HG03558 (cell line): Measurements from ENCODE around the gene C1QL4.
"Not testable (repeated sequence)": the region's sequence is repeated elsewhere in the genome, so short reads cannot be mapped to it uniquely, and the experiment has no call there.

ENCODE experiments used
- ATAC-seq: cut with Tn5 transposase; IDR thresholded peaks from one replicate; pipeline ENCODE4 v1.9.1; 2021; ENCODE audit warnings: moderate number of reproducible peaks; ENCODE audit not compliant: unreplicated experiment; ENCODE audit errors: extremely low read depth

C1QL4 gene

DNA sequence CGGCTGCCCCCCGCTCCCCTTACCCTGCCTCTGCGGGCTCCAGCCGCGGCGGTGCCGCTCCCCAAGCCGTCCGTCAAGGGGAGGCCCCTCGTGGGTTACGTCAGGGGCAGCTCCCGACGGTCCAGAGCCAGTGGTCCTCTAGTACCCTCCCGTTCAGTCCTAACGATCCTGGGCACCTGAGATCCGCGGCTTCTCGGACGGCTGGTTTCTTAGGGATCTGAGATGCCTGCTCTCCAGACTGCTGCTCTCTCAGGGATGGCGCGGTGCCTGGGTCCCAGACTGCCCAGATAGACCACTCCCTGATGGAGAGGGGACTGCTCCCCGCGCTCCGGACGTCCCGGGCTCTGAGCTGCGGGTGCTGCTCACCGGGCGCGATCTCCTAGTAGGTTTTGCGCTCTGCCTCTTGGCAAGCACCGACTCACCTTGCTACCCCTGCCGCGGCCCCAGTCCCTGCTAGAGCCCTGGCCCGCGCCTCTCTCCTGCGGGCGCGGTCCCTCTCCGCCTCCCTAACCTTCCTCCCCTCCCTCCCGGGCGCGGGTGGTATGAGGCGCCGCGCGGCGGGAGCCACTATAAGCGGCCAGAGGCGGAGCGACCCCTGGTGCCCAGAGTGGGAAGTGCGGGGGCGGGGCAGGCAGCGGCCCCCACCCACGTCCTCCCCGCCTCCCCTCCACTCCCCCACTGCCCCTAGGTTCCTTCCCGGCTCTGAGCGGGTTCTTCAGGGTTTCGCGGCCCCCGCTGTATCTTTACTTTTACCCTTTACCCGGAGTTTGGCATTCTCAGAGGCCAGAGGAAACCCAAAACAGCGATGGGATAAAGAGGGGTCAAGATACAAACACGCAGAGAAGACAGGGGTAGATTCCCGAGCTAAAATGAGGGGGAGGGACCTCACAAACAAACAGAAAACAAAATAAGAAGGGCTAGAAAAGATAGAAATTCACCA is at the start of gene C1QL4:
Gene C1QL4 (minus strand): TSS at position 544 of the 940 bp plus-strand sequence. CDS start 711 bp downstream, outside the sequence.
- no peak for ATAC-seq

GRCh38 chr12:49380184-49380583 is 43.2 kb upstream of the C1QL4 start:
- ATAC-seq, result not testable (repeated sequence)

GRCh38 chr12:49377386-49377785 is 40.4 kb upstream of the C1QL4 start:
- no peak for ATAC-seq

GRCh38 chr12:49375406-49375805 is 38.4 kb upstream of the C1QL4 start:
- no peak for ATAC-seq

GRCh38 chr12:49370539-49370938 is 33.6 kb upstream of the C1QL4 start:
- no peak for ATAC-seq

DNA sequence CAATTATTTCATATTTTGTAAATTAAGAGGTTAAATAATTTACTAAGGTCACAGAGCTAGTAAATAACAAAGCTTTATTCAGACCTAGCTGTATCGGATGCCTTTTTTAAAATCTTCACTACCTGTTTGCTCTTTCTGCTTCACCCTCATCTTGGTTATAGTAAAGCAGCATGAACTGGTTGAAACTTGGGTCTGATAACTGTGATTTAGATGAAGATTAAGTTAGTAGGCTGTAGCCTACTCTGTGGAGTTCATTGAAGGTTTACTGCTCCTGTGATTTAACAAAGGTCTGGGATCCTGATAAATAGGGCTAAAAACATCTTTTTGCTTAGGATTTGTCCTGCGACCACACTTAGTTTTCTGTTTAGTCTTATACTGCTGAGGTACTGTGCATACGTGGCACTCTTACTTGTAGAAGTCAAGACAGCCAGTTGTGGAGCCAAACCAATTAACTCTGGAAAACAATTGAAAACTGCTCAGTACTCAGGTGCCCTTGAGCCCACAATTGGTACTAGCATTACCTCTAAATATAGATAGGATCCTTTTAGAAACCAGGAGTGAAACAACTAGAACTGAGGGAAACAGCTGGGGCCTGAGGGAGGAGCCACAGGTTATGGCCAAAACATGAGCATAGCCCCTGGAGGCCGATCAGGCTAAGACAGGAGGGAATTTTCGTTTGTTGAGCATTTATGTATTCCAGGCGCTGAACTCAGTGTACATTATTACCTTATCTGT is 32.6 kb upstream of the C1QL4 start:
- ATAC-seq, result peak; percentile 35

DNA sequence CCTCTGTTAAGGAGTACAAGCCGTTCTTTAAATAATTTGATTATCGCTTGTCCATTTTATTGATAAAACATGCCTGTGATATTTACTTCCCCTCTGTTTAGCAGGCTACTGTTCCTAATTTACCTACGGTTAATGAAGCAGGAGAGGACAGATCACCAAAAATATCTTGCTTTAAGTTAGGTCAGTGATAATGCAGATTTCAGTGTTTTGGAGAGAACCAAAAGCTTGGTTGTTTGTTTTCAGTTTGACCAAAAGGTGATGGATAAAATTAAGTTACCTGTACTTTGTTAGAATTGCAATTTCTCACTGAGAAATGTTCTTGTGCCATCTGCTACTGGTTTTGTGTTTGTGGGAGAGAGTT is 31.2 kb upstream of the C1QL4 start:
- no peak for ATAC-seq

DNA sequence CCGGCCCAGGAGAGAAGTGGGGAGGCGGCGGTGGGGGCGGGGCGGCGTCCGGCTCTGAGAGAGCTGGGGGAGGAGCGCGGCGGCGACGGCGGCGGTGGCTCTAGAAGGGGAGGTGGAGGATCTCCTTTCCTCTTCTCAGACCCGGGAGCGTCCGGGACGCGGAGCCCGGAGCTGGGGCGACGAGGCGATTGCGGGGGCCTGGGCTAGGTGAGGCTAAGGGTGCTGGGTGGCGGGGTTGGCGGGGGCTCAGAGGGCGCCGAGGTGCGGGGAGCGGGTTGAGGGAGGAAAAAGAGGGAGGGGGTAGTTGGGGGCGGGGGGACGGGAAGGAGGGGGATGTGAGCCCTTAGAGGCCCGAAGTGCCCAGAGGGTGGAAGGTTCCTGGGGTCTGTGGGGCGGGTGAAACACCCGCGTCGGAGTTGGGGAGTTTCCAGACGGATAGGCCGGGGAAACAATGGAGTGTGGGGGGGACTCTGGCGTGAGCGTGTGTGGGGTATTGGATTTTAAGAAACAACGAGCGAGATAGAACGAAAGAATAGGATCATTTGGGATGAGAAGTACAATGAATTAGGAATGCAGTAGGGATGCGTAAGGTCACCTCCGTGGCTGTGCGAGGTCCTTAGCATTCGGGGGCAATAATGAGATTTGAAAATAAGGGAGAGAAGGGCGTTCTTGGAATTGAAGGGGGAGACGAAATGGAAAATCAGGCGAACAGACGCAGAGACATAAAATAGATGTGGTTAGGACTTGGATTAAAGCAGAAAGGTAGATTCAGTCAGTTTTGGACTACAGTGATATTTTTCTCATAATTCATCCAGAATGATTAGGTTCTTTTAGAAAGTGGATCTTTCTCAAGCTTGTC is 30.6 kb upstream of the C1QL4 start, which contains the start of gene SPATS2:
Gene SPATS2 (plus strand): TSS at position 82 of the 859 bp plus-strand sequence. CDS start 93,551 bp downstream, outside the sequence.
- no peak for ATAC-seq

DNA sequence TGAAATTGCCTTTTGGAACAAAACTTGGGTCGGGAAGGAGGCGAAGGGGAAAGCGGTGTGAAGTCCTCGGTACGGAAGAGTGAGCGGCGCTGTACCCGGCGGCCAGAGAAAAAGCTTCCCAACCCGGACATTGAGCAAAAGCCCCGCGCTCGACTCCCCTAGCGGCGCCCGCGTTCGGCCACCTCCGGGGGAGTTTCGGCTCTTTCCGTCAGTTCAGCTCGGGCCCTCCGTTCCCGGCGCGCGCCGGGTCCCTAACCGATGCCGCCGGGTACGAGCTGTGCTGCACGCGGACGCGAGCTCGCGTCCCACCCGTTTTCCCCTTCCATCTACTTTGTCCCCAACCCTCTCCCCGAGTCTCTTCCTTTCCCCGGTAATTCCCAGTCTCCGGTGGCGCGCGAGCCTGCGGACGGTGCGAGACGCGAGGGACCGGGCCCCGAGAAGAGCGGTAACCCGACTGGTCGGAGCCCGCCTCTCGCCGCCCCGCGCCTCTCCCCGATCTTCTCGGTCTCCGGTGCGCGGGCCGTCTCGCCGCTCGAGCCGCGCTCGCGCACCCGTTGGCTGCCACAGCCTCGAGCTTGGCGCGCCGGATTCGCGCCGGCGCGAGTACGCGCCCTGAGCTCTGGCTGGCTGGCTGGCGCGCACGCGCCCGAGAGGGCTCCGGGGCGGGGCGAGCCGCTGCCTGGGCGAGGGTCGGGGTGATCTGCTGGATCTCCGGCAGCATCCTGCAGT is 29.8 kb upstream of the C1QL4 start:
- no peak for ATAC-seq

DNA sequence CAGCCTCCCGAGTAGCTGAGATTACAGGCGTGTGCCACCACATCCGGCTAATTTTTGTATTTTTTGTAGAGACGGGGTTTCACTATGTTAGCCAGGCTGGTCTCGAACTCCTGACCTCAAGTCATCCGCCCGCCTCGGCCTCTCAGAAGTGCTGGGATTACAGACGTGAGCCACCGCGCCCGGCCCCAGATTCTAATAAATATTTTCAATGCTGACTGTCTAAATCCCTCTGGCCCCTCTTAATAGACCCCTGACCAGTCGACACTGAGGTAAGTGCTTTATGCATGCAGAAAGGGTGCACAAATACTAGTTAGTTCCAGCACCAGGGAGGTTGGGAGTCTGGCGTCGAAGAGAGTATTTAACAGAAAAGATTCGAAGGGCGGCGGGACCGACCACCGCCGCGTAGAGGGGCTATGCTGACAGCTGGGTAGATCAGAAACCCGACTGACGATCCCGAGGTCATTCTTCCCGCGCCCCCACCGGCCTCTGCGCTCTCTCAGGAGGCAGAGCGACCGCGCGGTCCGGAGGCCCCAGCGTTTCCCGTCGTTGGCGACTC is 29.2 kb upstream of the C1QL4 start:
- ATAC-seq, result no peak

DNA sequence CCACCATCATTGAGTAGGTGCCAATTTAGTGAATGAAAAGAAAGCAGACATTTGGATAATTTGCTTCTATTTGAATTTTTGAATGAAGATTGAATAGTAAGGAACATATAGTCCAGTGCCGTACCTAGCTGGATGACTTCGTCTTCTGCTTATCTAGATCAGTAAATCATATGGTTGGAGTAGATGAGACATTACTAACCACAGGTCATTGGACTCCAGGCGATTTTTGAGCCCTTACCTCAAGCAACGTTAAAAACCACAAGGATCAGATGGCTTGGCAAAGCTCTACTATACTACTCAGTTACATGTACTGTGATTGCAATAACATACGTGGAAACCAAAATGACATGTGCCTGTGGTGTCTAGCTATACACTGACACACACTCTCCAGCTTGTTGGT is 28.6 kb upstream of the C1QL4 start:
- ATAC-seq, result no peak

DNA sequence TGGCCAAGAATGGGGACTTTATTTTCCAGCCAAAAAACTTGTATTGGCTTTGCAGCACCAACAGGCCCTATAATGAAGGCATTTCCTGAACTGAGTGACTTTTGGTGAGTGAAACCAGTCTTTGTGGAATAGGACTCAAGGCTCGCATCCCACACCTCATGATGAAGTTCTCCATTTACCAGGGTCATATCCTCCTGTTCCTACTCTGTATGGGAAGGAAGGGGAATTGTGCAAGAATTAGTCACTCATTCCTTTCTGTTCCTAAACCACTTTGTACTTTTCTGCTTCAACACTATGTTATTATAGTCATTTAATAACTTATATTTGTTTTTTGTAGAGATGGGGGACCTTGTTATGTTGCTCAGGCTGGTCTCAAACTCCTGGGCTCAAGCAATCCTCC is 28.0 kb upstream of the C1QL4 start:
- no peak for ATAC-seq

DNA sequence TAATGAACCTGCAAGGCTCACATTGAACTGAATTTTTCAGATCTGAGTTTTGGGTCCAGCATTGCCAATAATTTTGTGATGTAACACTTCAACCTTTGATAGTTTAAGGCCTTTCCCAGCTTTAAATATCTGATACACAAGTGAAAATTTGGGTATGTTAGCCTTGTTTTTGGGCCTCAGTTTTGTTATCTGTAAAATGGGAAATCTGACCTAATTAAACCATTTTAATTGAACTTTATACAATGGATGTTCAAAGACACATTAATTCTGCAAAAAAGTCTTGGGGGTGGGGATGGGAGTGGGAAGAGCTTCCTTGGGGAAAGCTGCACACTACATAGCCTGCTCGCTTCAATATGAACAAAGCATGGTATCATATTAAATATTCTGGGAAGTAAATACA is 25.1 kb upstream of the C1QL4 start:
- ATAC-seq, result no peak

DNA sequence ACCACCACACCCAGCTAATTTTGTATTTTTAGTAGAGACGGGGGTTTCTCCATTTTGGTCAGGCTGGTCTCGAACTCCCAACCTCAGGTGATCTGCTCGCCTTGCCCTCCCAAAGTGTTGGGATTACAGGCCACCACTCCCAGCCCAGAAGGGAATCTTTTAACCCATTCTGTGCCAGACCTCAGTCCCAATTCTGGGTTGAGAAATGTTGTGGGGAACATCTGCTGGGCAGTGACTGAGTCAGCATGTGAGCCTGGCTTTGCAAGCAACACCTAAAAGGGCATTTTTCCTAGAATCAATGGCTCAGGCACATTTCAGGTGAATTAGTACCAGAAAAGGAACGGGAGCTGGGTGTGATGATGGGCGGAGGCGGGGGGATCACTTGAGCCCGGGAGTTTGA is 22.7 kb upstream of the C1QL4 start:
- no peak for ATAC-seq

- no peak for ATAC-seq
Observed at GRCh38 chr12:49358483-49359141, 21.6 kb upstream of the C1QL4 start.

DNA sequence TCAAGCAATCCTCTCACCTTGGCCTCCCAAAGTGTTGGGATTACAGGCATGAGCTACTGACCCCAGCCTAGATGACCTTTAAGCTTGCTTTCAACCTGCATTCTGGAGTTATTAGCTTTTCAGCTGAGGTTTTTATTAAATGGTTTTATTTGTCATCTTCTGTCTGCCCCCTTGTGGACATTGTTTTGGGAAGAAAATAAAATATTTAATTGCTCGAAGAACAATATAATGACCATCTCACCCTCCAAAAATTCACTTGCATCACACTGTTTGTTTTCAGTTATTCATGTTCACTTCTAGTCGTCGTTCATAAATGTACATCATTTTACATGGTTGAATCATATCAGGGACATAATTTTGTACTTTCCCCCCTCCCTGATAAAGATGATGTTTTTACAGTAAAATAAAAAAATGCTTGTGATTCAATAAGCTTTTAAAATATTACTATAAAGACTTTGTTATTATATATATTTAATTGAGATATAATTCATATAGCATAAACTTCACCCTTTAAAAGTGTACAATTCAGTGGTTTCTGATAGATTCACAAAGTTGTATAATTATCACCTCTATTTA is 20.2 kb upstream of the C1QL4 start:
- ATAC-seq, result no peak

DNA sequence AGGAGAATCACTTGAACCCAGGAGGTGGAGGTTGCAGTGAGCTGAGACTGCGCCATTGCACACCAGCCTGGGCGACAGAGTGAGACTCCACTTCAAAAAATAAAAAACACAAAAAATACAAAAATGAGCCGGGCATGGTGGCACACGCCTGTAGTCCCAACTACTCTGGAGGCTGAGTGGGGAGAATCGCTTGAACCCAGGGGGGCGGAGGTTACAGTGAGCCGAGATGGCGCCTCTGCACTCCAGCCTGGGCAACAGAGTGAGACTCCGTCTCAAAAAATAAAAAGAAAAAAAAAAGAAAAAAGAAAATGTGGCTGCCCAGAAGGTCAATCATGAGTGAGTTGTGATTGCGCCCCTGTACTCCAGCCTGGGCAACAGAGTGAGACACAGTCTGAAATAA is 18.9 kb upstream of the C1QL4 start:
- no peak for ATAC-seq

- no peak for ATAC-seq
Observed at GRCh38 chr12:49352351-49352750, 15.4 kb upstream of the C1QL4 start.

DNA sequence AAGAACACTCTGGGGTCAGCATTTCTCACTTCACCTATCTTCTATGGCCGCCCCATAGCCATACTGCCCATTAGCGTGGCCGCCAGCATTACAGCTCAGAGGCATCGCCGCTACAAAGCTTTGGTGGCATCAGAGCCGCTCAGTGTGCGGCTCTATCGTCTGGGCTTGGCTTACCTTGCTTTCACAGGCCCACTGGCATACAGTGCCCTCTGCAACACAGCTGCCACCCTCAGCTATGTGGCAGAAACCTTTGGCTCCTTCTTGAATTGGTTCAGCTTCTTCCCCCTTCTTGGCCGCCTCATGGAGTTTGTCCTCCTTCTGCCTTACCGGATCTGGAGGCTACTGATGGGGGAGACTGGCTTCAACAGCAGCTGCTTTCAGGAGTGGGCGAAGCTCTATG is 12.3 kb upstream of the C1QL4 start:
- ATAC-seq, result no peak
